Prostate gland (tissue), 2 donors: ENCODE results near the gene SEC24C. TPM values are rescaled to one million over a fixed set of nuclear protein-coding genes. Genes with fewer than 3 reads are reported as not detected.

Experiments
- DNase-seq: peaks from one replicate; pipeline ENCODE4 v3.0.0-alpha.2; 2019; ENCODE audit warnings: low spot score
- H3K27ac ChIP-seq, 2 donors: fragments of 200-600 bp; sonication (generic); 2 replicates each; pipeline ENCODE4 v1.5.1; 2017 to 2019
- H3K27me3 ChIP-seq: fragments of 200-600 bp; sonication (generic); replicated peaks from 2 replicates; pipeline ENCODE4 v1.5.1; 2019; ENCODE audit not compliant: insufficient read depth
- H3K36me3 ChIP-seq, 2 donors: fragments of 200-600 bp; sonication (generic); 1 replicate in 1 of 2; 2 replicates in 1 of 2; pipeline versions ENCODE4 v1.5.1 to v1.8.1; 2017 to 2019
- H3K4me1 ChIP-seq: fragments of 200-600 bp; sonication (generic); replicated peaks from 2 replicates; pipeline ENCODE4 v1.5.1; 2019
- H3K4me3 ChIP-seq, 2 donors: fragments of 200-600 bp; sonication (generic); 2 replicates each; pipeline ENCODE4 v1.5.1; 2017 to 2019
- H3K9me3 ChIP-seq: fragments of 200-600 bp; sonication (generic); 2 replicates; pipeline ENCODE4 v1.5.1; 2017
- POLR2A ChIP-seq: fragments of 450-650 bp; IDR thresholded peaks from one replicate; pipeline ENCODE4 v1.6.1; 2016; ENCODE audit warnings: antibody characterized with exemption, mild to moderate bottlenecking
- POLR2AphosphoS5 ChIP-seq: sonication (generic); formaldehyde crosslinking; IDR thresholded peaks from one replicate; pipeline ENCODE4 v1.6.1; 2017; ENCODE audit warnings: antibody characterized with exemption
- WGBS: methylation state at CpG from one replicate; pipeline ENCODE4 v1.1.5; 2018; 5-methylcytosine and 5-hydroxymethylcytosine counted together
- intact Hi-C: fragments of 100-400 bp; cut with DNase I; formaldehyde crosslinking; loops from one replicate; pipeline ENCODE4 v1.14.2; 2022
- total RNA-seq, 2 donors: library from RNA; depleted of rRNA; stranded (reverse); fragments of >200 nt; gene quantifications; one replicate each; pipeline ENCODE4 v1.1.0, GENCODE V29; 2016
- TF ChIP-seq, protein P1 (sequence below), 4 experiments: fragments of 200-600 bp in 2 of 4; fragments of 450-650 bp in 2 of 4; sonication (generic) in 2 of 4; IDR thresholded peaks; 1 replicate in 3 of 4; 2 replicates in 1 of 4; pipeline ENCODE4 v1.5.1; 2016 to 2019; ENCODE audit warnings: antibody characterized with exemption in 4 of 4, mild to moderate bottlenecking in 2 of 4, moderate library complexity in 2 of 4

Gene SEC24C
- total RNA-seq, 2 donors from 2014 or later = 80.7 to 87.6 TPM

GRCh38 chr10:73796766-73797165 lies 52.6 kb downstream of the SEC24C start:
- Histone ChIP-seq H3K36me3 (peaks cover 27 to 37% of the 10 kb centered on the region in 2 donors), H3K4me3 (no peak overlapping the region), H3K4me1 (no peaks in the 10 kb centered on the region), H3K27ac (no peak overlapping the region), H3K27me3 (no peaks in the 10 kb centered on the region), H3K9me3 (no peaks in the 10 kb centered on the region)
- intact Hi-C loops = no loop called here
- TF ChIP-seq POLR2AphosphoS5 = no peak
- TF ChIP-seq POLR2A = no peak
- TF ChIP-seq, protein P1, sequence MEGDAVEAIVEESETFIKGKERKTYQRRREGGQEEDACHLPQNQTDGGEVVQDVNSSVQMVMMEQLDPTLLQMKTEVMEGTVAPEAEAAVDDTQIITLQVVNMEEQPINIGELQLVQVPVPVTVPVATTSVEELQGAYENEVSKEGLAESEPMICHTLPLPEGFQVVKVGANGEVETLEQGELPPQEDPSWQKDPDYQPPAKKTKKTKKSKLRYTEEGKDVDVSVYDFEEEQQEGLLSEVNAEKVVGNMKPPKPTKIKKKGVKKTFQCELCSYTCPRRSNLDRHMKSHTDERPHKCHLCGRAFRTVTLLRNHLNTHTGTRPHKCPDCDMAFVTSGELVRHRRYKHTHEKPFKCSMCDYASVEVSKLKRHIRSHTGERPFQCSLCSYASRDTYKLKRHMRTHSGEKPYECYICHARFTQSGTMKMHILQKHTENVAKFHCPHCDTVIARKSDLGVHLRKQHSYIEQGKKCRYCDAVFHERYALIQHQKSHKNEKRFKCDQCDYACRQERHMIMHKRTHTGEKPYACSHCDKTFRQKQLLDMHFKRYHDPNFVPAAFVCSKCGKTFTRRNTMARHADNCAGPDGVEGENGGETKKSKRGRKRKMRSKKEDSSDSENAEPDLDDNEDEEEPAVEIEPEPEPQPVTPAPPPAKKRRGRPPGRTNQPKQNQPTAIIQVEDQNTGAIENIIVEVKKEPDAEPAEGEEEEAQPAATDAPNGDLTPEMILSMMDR (IDR thresholded peaks at IDR 0.05) = no peak
- no peak for DNase-seq
- 85% methylated on average over 5 of the region's 5 CpGs for WGBS

DNA sequence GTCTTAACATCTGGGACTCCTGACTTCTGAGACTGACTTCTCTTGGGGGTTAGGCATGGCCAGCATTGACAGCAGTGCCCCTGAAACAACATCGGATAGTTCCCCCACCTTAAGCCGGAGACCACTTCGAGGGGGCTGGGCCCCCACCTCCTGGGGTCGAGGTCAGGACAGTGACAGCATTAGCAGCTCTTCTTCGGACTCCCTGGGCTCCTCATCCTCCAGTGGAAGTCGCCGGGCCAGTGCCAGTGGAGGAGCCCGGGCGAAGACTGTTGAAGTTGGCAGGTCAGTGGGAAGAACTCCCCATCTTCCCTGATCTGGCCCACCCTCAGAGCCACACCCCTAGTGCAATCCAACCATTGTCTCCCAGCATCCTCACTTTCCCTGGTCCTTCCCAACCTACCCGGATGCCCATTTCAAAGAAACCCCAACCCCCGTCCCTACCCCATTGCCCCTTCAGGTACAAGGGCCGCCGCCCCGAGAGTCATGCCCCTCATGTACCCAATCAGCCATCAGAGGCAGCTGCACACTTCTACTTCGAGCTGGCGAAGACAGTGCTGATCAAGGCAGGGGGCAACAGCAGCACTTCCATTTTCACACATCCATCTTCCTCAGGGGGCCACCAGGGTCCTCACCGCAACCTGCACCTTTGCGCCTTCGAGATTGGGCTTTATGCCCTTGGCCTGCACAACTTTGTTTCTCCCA lies 53.3 kb downstream of the SEC24C start:
- no peaks in the 10 kb centered on the region for H3K27me3 ChIP-seq
- intact Hi-C loops = no loop called here
- H3K36me3 ChIP-seq = peaks cover 25 to 30% of the 10 kb centered on the region in 2 donors

DNA sequence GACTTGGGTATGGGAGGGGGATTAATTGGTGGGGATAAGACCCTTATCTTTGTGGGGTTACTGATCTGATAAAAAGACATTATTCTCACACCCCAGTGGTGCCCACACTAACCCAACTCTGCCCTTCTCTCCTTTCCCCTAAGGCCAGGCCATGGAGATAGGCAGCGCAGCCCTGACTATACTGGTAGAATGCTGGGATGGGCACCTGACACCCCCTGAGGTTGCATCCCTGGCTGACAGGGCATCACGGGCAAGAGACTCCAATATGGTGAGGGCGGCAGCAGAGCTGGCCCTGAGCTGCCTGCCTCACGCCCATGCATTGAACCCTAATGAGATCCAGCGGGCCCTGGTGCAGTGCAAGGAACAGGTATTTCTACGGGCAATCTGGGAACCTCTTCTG lies 53.9 kb downstream of the SEC24C start:
- no peak overlapping the region for H3K27ac ChIP-seq
- no peak overlapping the region for H3K4me3 ChIP-seq
- H3K4me1 ChIP-seq = peaks cover 4% of the 10 kb centered on the region
- H3K36me3 ChIP-seq = peaks cover 25% of the 10 kb centered on the region in 2 donors
- H3K27me3 ChIP-seq = no peaks in the 10 kb centered on the region
- TF ChIP-seq POLR2A = no peak
- TF ChIP-seq POLR2AphosphoS5 = no peak
- intact Hi-C loops = no loop called here
- H3K9me3 ChIP-seq = no peaks in the 10 kb centered on the region
- WGBS = 91% methylated on average over 6 of the region's 6 CpGs
- DNase-seq = no peak

More for the DNA sequence above, 53.3 kb downstream of the SEC24C start:
- Histone ChIP-seq H3K4me3 (no peak overlapping the region), H3K9me3 (no peaks in the 10 kb centered on the region), H3K27ac (no peak overlapping the region), H3K4me1 (no peaks in the 10 kb centered on the region)
- 88% methylated on average over 19 of the region's 19 CpGs for WGBS
- DNase-seq = no peak
- no peak for TF ChIP-seq POLR2A
- no peak for TF ChIP-seq POLR2AphosphoS5
- TF ChIP-seq, protein P1 (IDR thresholded peaks at IDR 0.05) = no peak

GRCh38 chr10:73798927-73799560 lies 54.9 kb downstream of the SEC24C start:
- H3K27ac ChIP-seq = no peak overlapping the region
- no peak for DNase-seq
- no peaks in the 10 kb centered on the region for H3K9me3 ChIP-seq
- 76% methylated on average over 8 of the region's 10 CpGs for WGBS
- peaks cover 19 to 25% of the 10 kb centered on the region in 2 donors for H3K36me3 ChIP-seq
- intact Hi-C loops = no loop called here
- H3K27me3 ChIP-seq = no peaks in the 10 kb centered on the region
- H3K4me1 ChIP-seq = peaks cover 6% of the 10 kb centered on the region
- H3K4me3 ChIP-seq = no peak overlapping the region
- TF ChIP-seq, protein P1 (IDR thresholded peaks at IDR 0.05) = no peak
- no peak for TF ChIP-seq POLR2AphosphoS5
- TF ChIP-seq POLR2A = no peak

GRCh38 chr10:73799899-73800559 lies 55.9 kb downstream of the SEC24C start:
- H3K4me3 ChIP-seq = no peak overlapping the region
- H3K36me3 ChIP-seq = peaks cover 16 to 25% of the 10 kb centered on the region in 2 donors
- no peaks in the 10 kb centered on the region for H3K9me3 ChIP-seq
- intact Hi-C loops = no loop called here
- TF ChIP-seq POLR2A = no peak
- TF ChIP-seq, protein P1 (IDR thresholded peaks at IDR 0.05) = no peak
- TF ChIP-seq POLR2AphosphoS5 = no peak
- H3K27me3 ChIP-seq = no peaks in the 10 kb centered on the region
- H3K27ac ChIP-seq = no peak overlapping the region
- 65% methylated on average over 9 of the region's 9 CpGs for WGBS
- peaks cover 6% of the 10 kb centered on the region for H3K4me1 ChIP-seq
- no peak for DNase-seq
